Heart right ventricle (tissue), 16 donors: ENCODE measurements around the gene STAG2. TPM values are rescaled to one million over a fixed set of nuclear protein-coding genes. Genes with fewer than 3 reads are reported as not detected.
"Not testable (repeated sequence)": the region's sequence is repeated elsewhere in the genome, so short reads cannot be mapped to it uniquely, and the experiment has no call there.

Experiments
- ATAC-seq, 8 donors: fragments of 200-7000 bp; cut with Tn5 transposase; one replicate each; pipeline ENCODE4 v1.9.1; 2020; ENCODE audit warnings: mild to moderate bottlenecking in 8 of 8, moderate library complexity in 8 of 8, moderate number of reproducible peaks in 1 of 8
- DNase-seq, 2 donors: peaks; one replicate each; pipeline ENCODE4 v3.0.0-alpha.2; 2020
- H3K27ac ChIP-seq, 10 donors: fragments of 200-600 bp; sonication (generic) in 2 of 10; one replicate each; pipeline versions ENCODE4 v1.5.0 to v1.8.0; 2020 to 2022; ENCODE audit warnings: mild to moderate bottlenecking in 3 of 10
- H3K27me3 ChIP-seq, 7 donors: fragments of 200-600 bp; one replicate each; pipeline ENCODE4 v1.8.0; 2021 to 2022; ENCODE audit warnings: mild to moderate bottlenecking in 2 of 7
- H3K36me3 ChIP-seq, 9 donors: fragments of 200-600 bp; sonication (generic) in 1 of 9; one replicate each; pipeline versions ENCODE4 v1.5.0 to v1.8.0; 2020 to 2022; ENCODE audit warnings: mild to moderate bottlenecking in 2 of 9
- H3K4me1 ChIP-seq, 9 donors: fragments of 200-600 bp; sonication (generic) in 1 of 9; one replicate each; pipeline versions ENCODE4 v1.5.0 to v1.8.0; 2020 to 2022; ENCODE audit warnings: mild to moderate bottlenecking in 4 of 9
- H3K4me3 ChIP-seq, 10 donors: fragments of 200-600 bp; sonication (generic) in 2 of 10; one replicate each; pipeline versions ENCODE4 v1.5.0 to v1.8.0; 2020 to 2022; ENCODE audit warnings: mild to moderate bottlenecking in 7 of 10, moderate library complexity in 2 of 10
- H3K9me3 ChIP-seq, 11 donors: fragments of 200-600 bp in 10 of 11; sonication (generic) in 2 of 11; one replicate each; pipeline versions ENCODE4 v1.5.0 to v1.8.0; 2013 to 2022; ENCODE audit warnings: mild to moderate bottlenecking in 2 of 11, control low read depth in 1 of 11, moderate library complexity in 1 of 11
- CTCF ChIP-seq, 9 donors: fragments of 200-600 bp; sonication (generic) in 2 of 9; IDR thresholded peaks; one replicate each; pipeline versions ENCODE4 v1.5.0 to v1.8.0; 2021 to 2022; ENCODE audit warnings: antibody characterized with exemption in 9 of 9, mild to moderate bottlenecking in 5 of 9, moderate library complexity in 1 of 9
- WGBS, 2 donors: extraction: QIAGEN DNeasy Blood & Tissue Kit; methylation state at CpG; one replicate each; pipeline ENCODE4 v1.1.7; 2013; ENCODE audit warnings: inconsistent platforms in 1 of 2; 5-methylcytosine and 5-hydroxymethylcytosine counted together
- intact Hi-C, 10 donors: fragments of 100-400 bp; cut with DNase I; formaldehyde crosslinking; loops; one replicate each; pipeline versions ENCODE4 v1.11.1 to v1.14.2; 2022
- polyA plus RNA-seq, 2 donors: library from polyadenylated mRNA; stranded (reverse); fragments of 200-250 nt; gene quantifications; one replicate each; pipeline ENCODE4 v1.2.3, GENCODE V29; 2013
- total RNA-seq, 10 donors: library from RNA; stranded (reverse); fragmentation: NEBNext Ultra II Directional in 3 of 10; extraction: Animal tissue kit (Norgen Biotek cat#: 25700) in 3 of 10; gene quantifications; one replicate each; pipeline versions ENCODE4 v1.2.1 to v1.2.4, GENCODE V29; 2021 to 2023
- donor health status: Arrhythmogenic right ventricular cardiomyopathy.
- donor health status: ischemic (EF 13 %, LVEDD 7.1; RV severe dilation, severe dysfunction).
- donor health status: healthy with polysubstance abuse.
- donor health status: DM: no; HTN: yes; CAD: no.
- donor health status: DM: no; HTN: no; CAD: no.
- donor health status: ischemic (EF 25% LVEDD 6.9; RV normal size, moderate dysfunction).
- donor health status: ischemic (EF 25% LVEDD 5.7; RV mildly dilated, moderate dysfunction).
- donor health status: healthy.
- donor health status: DM: yes; HTN: yes; CAD: no.
- donor health status: Ischemic cardiomyopathy.
- donor health status: ischemic (EF 35%, LVEDD 5.7; RV mildly dilated, moderate dysfunction).
- donor health status: nonischemic (EF 11% LVEDD 7.7; RV severe dilation, severe dysfunction).
- donor health status: DM: yes; HTN: yes; CAD: no.
- donor health status: PGD.
- donor health status: ischemic (EF 29% LVEDD 5.4; RV normal size, mild dysfunction).
- donor health status: nonischemic (EF 23%, LVEDD 6.1; RV moderate dilation, normal function).

Gene STAG2
- total and polyA plus RNA-seq, 12 donors, result 10.1 to 36.5 (median 28.3) TPM

GRCh38 chrX:123923211-123923610, 38.3 kb upstream of the STAG2 start:
- Histone ChIP-seq H3K4me1 (no peaks in the 10 kb centered on the region), H3K27ac (no peak overlapping the region), H3K9me3 (no peaks in the 10 kb centered on the region), H3K4me3 (no peak overlapping the region), H3K36me3 (no peaks in the 10 kb centered on the region), H3K27me3 (no peaks in the 10 kb centered on the region)
- no peak for DNase-seq
- ATAC-seq, result no peak
- WGBS, 2 donors, result 97 to 100% methylated on average over 2 of the region's 2 CpGs
- intact Hi-C loops, result no loop called here
- no peak for TF ChIP-seq CTCF (IDR thresholded peaks at IDR 0.05)

GRCh38 chrX:123924186-123924585, 37.3 kb upstream of the STAG2 start:
- no peaks in the 10 kb centered on the region for H3K9me3 ChIP-seq
- H3K4me3 ChIP-seq, result no peak overlapping the region
- 46 to 70% methylated on average over 1 of the region's 1 CpG for WGBS, 2 donors
- H3K27me3 ChIP-seq, result no peaks in the 10 kb centered on the region
- H3K36me3 ChIP-seq, result no peaks in the 10 kb centered on the region
- no peak overlapping the region for H3K27ac ChIP-seq
- no peak for TF ChIP-seq CTCF (IDR thresholded peaks at IDR 0.05)
- no peaks in the 10 kb centered on the region for H3K4me1 ChIP-seq
- no peak for DNase-seq
- ATAC-seq, result no peak
- intact Hi-C loops, result no loop called here

GRCh38 chrX:123927845-123928244, 33.7 kb upstream of the STAG2 start:
- Histone ChIP-seq H3K9me3 (peaks cover 0 to 3% (median 0%) of the 10 kb centered on the region in 11 donors), H3K4me1 (no peaks in the 10 kb centered on the region), H3K27ac (no peak overlapping the region), H3K27me3 (no peaks in the 10 kb centered on the region), H3K4me3 (no peak overlapping the region), H3K36me3 (no peaks in the 10 kb centered on the region)
- no peak for DNase-seq
- ATAC-seq, result no peak
- no peak for TF ChIP-seq CTCF (IDR thresholded peaks at IDR 0.05)
- intact Hi-C loops, result no loop called here
- WGBS, 2 donors, result 80 to 87% methylated on average over 2 of the region's 2 CpGs

GRCh38 chrX:123932055-123932454, 29.5 kb upstream of the STAG2 start:
- DNase-seq, H3K36me3 ChIP-seq, intact Hi-C loops, ATAC-seq, H3K9me3 ChIP-seq, H3K27ac ChIP-seq, H3K27me3 ChIP-seq, H3K4me1 ChIP-seq, H3K4me3 ChIP-seq: not testable (repeated sequence)
- WGBS, 2 donors, result 65 to 74% methylated on average over 2 of the region's 2 CpGs

- Histone ChIP-seq H3K4me3 (no peak overlapping the region), H3K27ac (no peak overlapping the region), H3K36me3 (no peaks in the 10 kb centered on the region), H3K4me1 (no peaks in the 10 kb centered on the region), H3K9me3 (no peaks in the 10 kb centered on the region), H3K27me3 (no peaks in the 10 kb centered on the region)
- 68 to 85% methylated on average over 1 of the region's 1 CpG for WGBS, 2 donors
- no peak for DNase-seq
- no peak for ATAC-seq
- intact Hi-C loops, result no loop called here
- no peak for TF ChIP-seq CTCF (IDR thresholded peaks at IDR 0.05)
Measured at GRCh38 chrX:123943074-123943473, 18.4 kb upstream of the STAG2 start.
